Thyroid gland (tissue), 4 donors: ENCODE results near the gene ANKRD55. TPM values are rescaled to one million over a fixed set of nuclear protein-coding genes. Genes with fewer than 3 reads are reported as not detected.
A peak's percentile ranks its signal among the peaks of the same experiment; 100 is the strongest.

Experiments
- DNase-seq, 2 donors: peaks; one replicate each; pipeline ENCODE4 v3.0.0-alpha.2; 2019
- H3K27ac ChIP-seq, 3 donors: fragments of 200-600 bp; sonication (generic); 1 replicate in 2 of 3; 2 replicates in 1 of 3; pipeline ENCODE4 v1.5.1; 2016 to 2019; ENCODE audit warnings: mild to moderate bottlenecking in 1 of 3, moderate library complexity in 1 of 3
- H3K27me3 ChIP-seq: fragments of 200-600 bp; sonication (generic); one replicate; pipeline ENCODE4 v1.5.1; 2019
- H3K36me3 ChIP-seq, 2 donors: fragments of 200-600 bp; sonication (generic); one replicate each; pipeline ENCODE4 v1.5.1; 2016 to 2019
- H3K4me1 ChIP-seq, 2 donors: fragments of 200-600 bp; sonication (generic); one replicate each; pipeline ENCODE4 v1.5.1; 2017 to 2019
- H3K4me3 ChIP-seq, 3 donors: fragments of 200-600 bp; sonication (generic); replicated peaks in 1 of 3; 1 replicate in 2 of 3; 2 replicates in 1 of 3; pipeline ENCODE4 v1.5.1; 2016; ENCODE audit warnings: mild to moderate bottlenecking in 1 of 3
- H3K9me3 ChIP-seq: fragments of 200-600 bp; sonication (generic); one replicate; pipeline ENCODE4 v1.5.1; 2017
- CTCF ChIP-seq, 6 experiments: fragments of 200-600 bp in 3 of 6; fragments of 450-650 bp in 3 of 6; sonication (generic) in 3 of 6; IDR thresholded peaks; one replicate each; pipeline ENCODE4 v1.5.1; 2016 to 2019; ENCODE audit warnings: antibody characterized with exemption in 6 of 6, mild to moderate bottlenecking in 2 of 6, inconsistent platforms in 1 of 6, moderate library complexity in 1 of 6
- POLR2A ChIP-seq, 2 donors: fragments of 450-650 bp; IDR thresholded peaks; one replicate each; pipeline ENCODE4 v1.6.1; 2017; ENCODE audit warnings: antibody characterized with exemption in 2 of 2, mild to moderate bottlenecking in 2 of 2, moderate library complexity in 1 of 2
- WGBS, 2 donors: methylation state at CpG; one replicate each; pipeline ENCODE4 v1.1.5; 2017; 5-methylcytosine and 5-hydroxymethylcytosine counted together
- intact Hi-C: fragments of 100-400 bp; cut with DNase I; formaldehyde crosslinking; loops from one replicate; pipeline ENCODE4 v1.15.1; 2023
- total RNA-seq, 4 donors: library from RNA; depleted of rRNA; stranded (reverse); fragments of >200 nt; gene quantifications; one replicate each; pipeline ENCODE4 v1.2.3, GENCODE V29; 2016

ANKRD55 gene
- total RNA-seq, 4 donors from 2014 or later = 0.22 to 0.94 TPM; not detected in 2

GRCh38 chr5:56144211-56144610 lies 88.9 kb downstream of the ANKRD55 start:
- no peaks in the 10 kb centered on the region for H3K27me3 ChIP-seq
- no peak for DNase-seq
- intact Hi-C loops = no loop called here
- no peak overlapping the region for H3K4me3 ChIP-seq
- no peak for TF ChIP-seq CTCF (IDR thresholded peaks at IDR 0.05)
- no peak for TF ChIP-seq POLR2A (IDR thresholded peaks at IDR 0.05)
- H3K36me3 ChIP-seq = no peaks in the 10 kb centered on the region
- no peaks in the 10 kb centered on the region for H3K9me3 ChIP-seq
- peaks cover 21 to 35% of the 10 kb centered on the region in 2 donors for H3K4me1 ChIP-seq
- WGBS, 2 donors = 91 to 97% methylated on average over 1 of the region's 1 CpG
- H3K27ac ChIP-seq = peak overlapping the region in 2 of 3 donors; percentile 78 to 94

- intact Hi-C loops = no loop called here
- WGBS, 2 donors = 38 to 52% methylated on average over 2 of the region's 2 CpGs
- H3K27me3 ChIP-seq = no peaks in the 10 kb centered on the region
- H3K27ac ChIP-seq = peak overlapping the region; percentile 65 to 94 (median 78)
- no peaks in the 10 kb centered on the region for H3K36me3 ChIP-seq
- H3K4me3 ChIP-seq = no peak overlapping the region
- H3K9me3 ChIP-seq = no peaks in the 10 kb centered on the region
- TF ChIP-seq POLR2A (IDR thresholded peaks at IDR 0.05) (no peak), CTCF (IDR thresholded peaks at IDR 0.05) (no peak)
- H3K4me1 ChIP-seq = peaks cover 16 to 31% of the 10 kb centered on the region in 2 donors
- DNase-seq = no peak
Measured at GRCh38 chr5:56143373-56143714, 89.8 kb downstream of the ANKRD55 start.

- Histone ChIP-seq H3K4me1 (peaks cover 16 to 25% of the 10 kb centered on the region in 2 donors), H3K36me3 (no peaks in the 10 kb centered on the region), H3K27ac (peak overlapping the region; percentile 65 to 94 (median 78)), H3K27me3 (no peaks in the 10 kb centered on the region), H3K9me3 (no peaks in the 10 kb centered on the region), H3K4me3 (no peak overlapping the region)
- 35 to 41% methylated on average over 5 of the region's 5 CpGs for WGBS, 2 donors
- intact Hi-C loops = no loop called here
- peak; percentile 62 to 65 for DNase-seq
- TF ChIP-seq POLR2A (IDR thresholded peaks at IDR 0.05) (no peak), CTCF (IDR thresholded peaks at IDR 0.05) (no peak)
Measured at GRCh38 chr5:56142614-56143372, 90.3 kb downstream of the ANKRD55 start.

GRCh38 chr5:56142233-56142613 lies 90.9 kb downstream of the ANKRD55 start:
- Histone ChIP-seq H3K27me3 (no peaks in the 10 kb centered on the region), H3K4me3 (no peak overlapping the region), H3K4me1 (peaks cover 16 to 23% of the 10 kb centered on the region in 2 donors), H3K27ac (peak overlapping the region; percentile 65 to 94 (median 78)), H3K36me3 (no peaks in the 10 kb centered on the region), H3K9me3 (no peaks in the 10 kb centered on the region)
- TF ChIP-seq CTCF (IDR thresholded peaks at IDR 0.05) = no peak
- TF ChIP-seq POLR2A (IDR thresholded peaks at IDR 0.05) = no peak
- intact Hi-C loops = no loop called here
- no peak for DNase-seq
- 82 to 87% methylated on average over 6 of the region's 6 CpGs for WGBS, 2 donors

- WGBS, 2 donors = 77 to 78% methylated on average over 3 of the region's 3 CpGs
- TF ChIP-seq CTCF (IDR thresholded peaks at IDR 0.05) (no peak), POLR2A (IDR thresholded peaks at IDR 0.05) (no peak)
- DNase-seq = no peak
- intact Hi-C loops = no loop called here
- no peak overlapping the region for H3K27ac ChIP-seq
- peaks cover 16 to 23% of the 10 kb centered on the region in 2 donors for H3K4me1 ChIP-seq
- no peak overlapping the region for H3K4me3 ChIP-seq
- no peaks in the 10 kb centered on the region for H3K9me3 ChIP-seq
- H3K27me3 ChIP-seq = no peaks in the 10 kb centered on the region
- no peaks in the 10 kb centered on the region for H3K36me3 ChIP-seq
Measured at GRCh38 chr5:56140073-56140472, 93.1 kb downstream of the ANKRD55 start.
